Left renal cortex interstitium (tissue), 4 donors: Measurements from ENCODE around the gene KCNT2. TPM values are rescaled to one million over a fixed set of nuclear protein-coding genes. Genes with fewer than 3 reads are reported as not detected.

ENCODE experiments used
- DNase-seq, 4 donors: peaks; one replicate each; pipeline ENCODE4 v3.0.0-alpha.2; 2013; ENCODE audit warnings: low read depth in 4 of 4, low spot score in 2 of 4, missing footprints in 1 of 4
- polyA plus RNA-seq, 4 donors: library from polyadenylated mRNA; unstranded; fragments of 120-200 nt; gene quantifications; one replicate each; pipeline ENCODE4 v1.2.1, GENCODE V29; 2013; ENCODE audit not compliant: insufficient read length in 4 of 4

Gene KCNT2
- polyA plus RNA-seq, 4 donors: 9.4 to 13.2 (median 10.0) TPM

DNA sequence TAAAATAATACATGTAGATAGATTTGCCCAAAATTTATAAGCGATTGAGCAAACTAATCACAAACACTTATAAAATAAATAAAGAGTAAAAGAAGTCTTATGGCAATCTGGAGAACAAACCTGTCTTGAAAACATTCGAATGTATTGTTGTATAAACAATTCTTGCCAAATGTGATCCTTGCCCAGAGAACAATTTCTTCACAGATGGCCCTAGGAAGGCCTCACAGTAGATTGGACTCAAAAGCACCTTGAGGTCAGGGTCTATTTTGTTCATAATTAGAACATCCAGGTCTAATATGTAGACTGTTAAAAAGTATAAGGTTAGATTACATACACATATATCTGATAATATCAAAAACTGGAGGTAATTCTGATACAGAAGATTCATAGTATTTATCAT is 202.4 kb downstream of the KCNT2 start:
- no peak for DNase-seq

DNA sequence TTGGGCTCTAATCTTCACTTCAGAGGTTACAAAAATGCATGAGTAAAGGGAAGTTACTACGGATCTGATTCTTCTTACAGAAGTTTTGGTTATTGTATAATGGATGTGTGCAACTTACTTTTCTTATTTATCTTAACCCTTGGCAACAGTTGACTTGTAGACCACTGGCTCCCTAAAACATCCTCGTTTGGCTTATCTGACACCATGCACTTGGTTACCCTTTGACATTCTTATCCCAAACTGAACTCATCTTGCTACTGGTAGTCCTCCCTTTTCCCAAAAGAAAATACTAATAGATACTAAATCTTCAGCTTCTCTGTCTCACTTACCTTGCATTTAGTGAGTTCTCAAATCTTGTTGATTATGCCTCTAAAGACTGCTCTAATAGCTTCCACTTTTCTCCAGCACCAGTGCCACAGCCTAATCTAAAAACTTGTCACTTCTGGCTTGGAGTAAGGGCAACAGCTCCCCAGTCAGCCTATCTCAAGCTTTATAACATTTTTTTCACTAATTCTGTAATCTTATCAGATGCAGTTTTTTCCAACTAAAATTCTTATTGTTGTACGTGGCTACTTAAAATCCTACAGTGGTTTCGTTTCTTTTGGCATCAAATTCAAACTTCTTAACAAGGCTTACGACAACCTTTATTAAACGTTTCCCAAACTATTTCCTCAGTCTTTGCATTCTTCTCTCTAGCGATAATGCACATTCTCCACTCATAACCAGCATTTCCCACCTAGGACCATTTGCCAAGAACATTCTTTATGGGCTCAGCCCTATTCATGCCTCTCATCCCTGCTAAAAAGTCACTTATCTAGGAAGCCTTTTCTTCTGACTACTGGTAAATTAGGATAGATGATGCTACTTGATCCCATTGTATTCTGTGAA is 204.2 kb downstream of the KCNT2 start:
- no peak for DNase-seq

DNA sequence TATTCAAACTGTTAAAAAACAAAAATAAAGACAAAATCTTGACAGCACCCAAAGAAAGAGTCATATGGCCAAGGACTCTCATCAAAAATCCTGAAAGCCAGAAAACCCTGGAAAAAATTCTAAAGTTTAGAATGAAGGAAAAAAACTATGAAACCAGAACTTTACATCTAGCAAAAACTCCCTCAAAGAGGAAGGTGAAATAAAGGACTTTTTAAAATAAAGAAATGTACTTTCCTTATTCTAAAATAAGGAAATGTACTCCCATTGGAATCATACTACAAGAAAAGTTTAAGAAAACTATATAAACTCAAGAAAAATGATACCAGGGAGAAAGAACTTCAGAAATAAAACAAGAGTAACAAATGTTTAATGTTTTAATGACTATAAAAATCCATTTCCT is 206.3 kb downstream of the KCNT2 start:
- no peak for DNase-seq

DNA sequence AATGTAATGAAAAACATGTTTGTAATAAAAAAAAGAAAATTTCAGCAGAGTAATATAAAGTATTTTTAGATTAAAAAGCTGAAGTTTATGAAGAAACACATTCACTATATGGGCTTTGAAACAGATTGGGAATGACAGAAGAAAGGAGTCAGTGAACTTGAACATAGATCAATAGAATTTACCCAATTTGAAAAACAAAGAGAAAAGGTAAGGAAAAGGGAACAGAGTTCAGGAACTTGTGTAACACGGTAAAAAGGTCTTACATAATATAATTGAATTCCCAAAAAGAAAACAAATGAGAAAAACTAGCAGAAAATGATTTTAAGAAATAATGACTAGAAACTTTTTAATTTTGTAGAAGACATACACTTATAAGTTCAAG is 206.8 kb downstream of the KCNT2 start:
- no peak for DNase-seq

DNA sequence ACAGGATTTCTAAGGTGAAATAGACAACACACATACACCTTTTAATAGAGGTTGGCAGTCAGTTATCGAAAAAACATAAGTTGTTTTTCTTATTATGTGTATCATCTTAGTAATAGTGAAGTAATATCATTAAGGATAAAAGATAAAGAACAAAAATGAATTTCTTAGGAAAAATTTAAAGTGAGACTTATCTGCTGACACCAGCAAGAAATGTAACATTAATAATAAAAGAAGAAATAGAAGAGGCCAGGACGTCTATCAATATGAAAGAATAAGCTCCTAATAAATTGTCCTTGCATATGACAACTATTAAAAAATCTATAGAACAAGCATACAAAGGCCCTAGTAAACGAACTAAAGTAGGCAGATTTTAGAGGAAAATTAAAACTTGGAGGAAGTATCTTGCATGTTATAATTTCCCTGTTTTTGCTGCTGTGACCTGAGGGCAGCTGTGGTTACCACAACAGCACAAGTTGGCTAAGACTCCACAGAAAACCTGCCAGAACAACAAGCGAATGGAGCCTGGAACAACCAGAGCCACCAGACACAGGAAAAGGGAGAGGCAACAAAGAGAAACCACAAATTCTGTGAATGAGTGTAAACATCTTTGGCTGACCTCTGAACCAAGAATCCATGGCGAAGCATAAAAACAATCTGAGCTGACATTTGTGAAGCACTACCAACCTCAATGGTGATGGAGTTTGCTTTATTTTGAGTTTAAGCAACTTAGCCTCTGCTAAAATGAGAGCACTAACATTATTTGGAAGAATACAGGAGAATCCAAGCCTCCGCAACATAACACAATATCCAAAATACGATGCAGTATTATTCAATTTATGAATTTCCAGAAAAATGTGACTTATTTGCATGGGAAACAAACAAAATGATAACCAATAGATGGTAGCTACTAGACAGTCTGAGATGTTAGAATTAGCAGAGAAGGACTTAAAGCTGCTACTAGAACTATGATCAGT is 207.5 kb downstream of the KCNT2 start:
- no peak for DNase-seq

DNA sequence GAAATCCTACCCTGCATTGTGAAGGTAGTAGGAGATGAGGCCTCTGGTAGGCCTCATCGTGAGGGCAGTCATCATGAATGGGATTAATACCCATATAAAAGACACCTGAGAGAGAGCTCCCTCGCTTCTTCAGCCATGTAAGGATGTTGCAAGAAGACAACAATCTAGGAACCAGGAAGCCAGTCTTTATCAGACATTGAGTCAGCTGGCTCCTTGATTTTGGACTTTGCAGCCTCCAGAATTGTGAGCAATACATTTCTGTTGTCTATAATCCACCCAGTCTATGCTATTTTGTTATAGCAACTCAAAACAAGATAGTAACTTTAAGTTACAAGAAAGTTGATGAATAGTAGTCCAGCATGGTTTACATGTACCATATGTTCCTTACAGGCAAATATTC is 208.5 kb downstream of the KCNT2 start:
- DNase-seq: no peak

DNA sequence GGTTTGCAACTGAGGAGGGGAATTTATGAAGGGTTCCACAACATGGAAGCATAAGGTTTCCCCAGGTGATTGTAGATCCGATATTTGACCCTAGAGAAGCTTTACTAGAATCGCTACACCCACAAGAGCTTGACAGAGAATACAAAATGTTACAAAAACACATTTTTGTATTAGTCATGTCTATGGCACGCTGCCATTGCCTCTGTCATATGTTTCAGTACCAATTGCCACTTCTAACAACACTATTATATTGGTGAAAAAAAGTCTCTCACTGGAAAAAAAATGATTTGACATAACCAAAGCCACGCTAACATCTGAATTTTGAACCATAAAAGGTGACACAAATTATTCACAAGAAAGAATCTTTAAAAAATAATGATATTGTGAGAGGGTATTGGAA is 214.5 kb downstream of the KCNT2 start:
- DNase-seq: no peak

DNA sequence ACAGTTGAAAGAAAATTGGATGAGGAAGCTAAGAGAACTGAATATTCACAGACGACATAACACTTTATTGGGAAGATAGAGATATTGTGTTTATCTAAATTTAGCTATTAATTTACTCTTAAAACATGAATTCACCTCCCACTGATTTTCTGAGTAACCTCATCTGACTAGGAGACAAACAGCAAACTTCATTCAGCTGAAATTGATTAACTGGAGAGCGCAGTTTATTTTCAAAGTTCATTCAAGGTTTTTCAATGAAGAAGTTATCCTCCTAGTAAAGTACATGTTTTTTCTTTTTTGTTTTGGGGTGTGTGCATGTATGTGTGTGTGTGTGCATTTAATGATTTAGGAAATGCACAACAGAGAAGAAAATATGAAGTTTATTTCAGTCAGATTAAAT is 215.0 kb downstream of the KCNT2 start:
- DNase-seq: no peak

DNA sequence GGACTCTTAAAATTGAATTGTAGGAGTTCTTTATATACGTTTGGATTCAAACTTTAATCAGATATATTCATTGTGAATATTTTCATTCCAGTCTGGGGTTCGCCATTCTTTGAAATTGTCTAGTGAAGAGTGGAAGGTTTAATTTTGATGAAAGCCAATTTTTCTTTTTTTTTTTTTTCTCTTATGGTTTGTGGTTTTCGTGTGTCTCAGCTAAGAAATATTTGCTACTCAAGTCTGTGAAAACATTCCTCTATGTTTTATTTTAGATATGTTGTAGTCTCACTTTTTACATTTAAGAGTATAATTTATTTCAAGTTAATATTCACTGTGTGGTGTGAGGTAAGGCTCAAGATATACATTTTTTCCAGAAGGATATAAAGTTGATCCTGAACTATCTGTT is 220.5 kb downstream of the KCNT2 start:
- no peak for DNase-seq

DNA sequence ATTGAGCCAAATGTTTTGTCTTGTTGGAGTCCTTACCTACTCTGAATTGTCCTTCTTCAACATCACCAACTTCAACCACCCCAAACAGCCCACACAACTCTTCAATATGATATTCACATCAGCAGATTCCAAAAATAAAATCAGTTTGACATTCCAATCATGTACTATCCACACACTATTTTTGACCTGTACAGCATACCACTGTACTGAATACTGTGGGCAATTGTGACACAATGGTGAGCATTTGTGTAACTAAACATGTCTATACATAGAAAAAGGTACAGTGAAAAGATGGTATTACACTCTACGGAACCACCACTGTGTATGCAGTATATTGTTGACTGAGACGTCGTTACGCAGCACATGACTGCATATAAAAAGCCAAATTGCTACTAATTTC is 223.1 kb downstream of the KCNT2 start:
- DNase-seq: no peak

DNA sequence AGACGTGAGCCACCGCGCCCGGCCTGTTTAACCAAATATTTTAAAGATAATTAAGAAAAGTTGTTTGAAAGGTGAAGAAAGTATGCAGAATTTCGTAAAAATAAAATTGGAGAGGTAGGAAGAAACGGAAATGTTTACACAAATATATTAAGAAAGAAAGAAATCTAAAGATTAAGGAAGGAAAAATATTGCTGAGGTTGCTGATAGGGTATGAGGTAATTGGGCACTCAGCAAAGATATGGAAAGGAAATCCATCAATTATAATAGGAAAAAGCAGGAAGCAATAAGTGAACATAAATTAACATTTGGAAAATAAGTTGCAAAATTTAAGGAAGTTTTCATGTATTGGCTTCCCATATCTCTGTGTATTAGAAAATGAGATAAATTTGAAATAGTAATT is 225.9 kb downstream of the KCNT2 start:
- no peak for DNase-seq

DNA sequence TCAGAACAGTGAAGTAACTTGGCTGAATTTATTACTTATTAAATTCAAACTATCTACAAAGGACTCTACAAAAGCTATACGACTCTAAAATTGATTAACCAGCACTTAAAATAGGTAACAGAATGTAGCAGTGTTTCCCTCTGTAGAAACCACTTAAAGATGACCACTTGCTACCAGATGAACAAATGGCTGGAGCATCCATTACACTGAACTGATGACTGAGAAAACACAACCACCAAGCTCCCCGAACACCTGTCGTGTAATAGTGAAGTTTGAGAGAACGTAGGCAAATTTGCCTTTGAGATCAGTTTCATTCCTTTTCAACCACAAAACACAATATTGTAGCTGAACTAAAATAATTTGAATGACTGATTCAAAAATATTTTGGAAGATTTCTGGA is 226.7 kb downstream of the KCNT2 start:
- DNase-seq: no peak

DNA sequence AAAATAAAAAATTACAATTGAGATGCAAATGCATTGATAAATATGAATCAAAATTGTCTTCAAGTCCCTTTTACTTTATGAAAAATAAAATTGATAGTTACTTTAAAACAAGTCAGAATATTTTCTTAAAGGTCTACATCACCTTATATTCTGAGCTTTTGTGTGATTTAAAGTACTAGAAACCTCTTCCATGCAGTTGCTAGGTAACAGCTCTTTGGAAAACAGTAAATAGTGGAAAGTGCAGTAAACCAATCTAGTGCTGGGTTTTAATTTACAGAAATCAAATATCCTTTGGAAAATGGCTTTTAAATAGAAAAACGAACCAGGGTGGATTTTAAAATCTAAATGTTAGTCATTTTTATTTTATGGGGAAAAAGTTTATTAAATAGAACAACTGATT is 227.9 kb downstream of the KCNT2 start:
- DNase-seq: peak in 1 of 4 donors; percentile 29

DNA sequence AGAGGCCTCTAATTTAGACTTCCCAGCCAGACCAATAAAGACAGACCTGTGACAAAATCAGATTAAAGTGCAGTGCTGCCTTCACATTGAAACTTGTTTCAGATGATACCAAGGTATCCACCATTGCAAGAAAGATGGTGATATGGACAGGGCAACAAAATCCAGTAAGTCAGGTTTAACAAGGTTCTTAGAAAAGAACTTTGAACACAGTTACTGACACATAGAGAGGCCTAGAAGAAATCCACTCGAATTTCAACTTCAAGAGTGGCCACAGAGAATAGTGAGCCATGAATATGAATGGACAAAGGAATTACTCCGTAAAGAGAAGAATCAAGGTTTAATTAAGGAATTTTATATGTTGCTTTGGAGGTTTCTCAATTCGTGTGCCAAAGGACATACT is 230.4 kb downstream of the KCNT2 start:
- DNase-seq: no peak

DNA sequence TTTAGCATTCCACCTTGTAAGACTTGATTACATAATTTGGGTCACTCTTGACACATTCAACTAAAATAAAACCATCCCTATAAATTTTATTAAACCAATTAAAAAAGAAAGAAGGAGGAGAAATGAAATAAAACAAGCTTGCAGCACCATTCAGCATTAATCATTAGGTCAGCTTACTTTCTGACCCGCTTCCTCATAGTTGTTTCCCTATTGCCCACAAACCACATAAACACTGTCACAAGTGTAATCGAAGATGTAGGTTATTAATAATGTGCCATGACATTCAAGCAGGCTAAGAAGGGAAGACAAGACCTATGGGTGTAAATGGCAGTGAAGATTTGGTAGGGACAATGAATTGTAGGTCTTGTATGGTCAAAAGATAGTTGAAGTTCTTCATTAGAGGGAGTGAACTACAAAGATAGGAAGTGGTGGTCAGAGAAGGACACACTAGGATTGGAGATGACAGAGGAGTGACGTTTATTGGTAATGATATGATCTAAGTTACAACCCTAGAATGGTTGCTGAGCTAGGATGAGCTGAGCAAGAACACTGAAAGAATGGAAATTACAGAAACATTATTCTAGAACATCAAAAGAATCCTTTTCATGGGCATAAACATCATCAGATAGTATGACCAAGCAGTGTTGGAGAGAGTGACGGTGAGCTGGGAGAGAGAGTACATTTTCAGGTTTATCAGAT is 231.5 kb downstream of the KCNT2 start:
- DNase-seq: no peak

DNA sequence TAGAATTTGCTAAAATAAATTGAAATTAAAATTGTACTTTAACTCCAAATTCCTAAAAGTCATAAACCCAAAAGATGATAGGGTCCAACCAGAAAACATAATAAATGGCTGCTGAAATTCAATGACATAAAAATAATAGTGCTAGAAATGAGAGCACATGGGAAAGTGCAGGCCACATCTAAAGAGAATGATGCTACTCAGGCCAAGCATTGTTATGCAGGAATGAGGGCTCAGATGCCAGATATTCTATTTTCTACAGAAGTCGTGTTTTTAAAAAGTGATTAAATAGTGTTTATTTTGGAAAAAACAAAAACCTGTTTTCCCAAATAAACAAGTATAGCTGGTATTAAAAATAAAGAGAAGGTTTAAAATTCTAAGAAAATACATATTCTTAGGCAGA is 234.4 kb downstream of the KCNT2 start:
- DNase-seq: no peak

DNA sequence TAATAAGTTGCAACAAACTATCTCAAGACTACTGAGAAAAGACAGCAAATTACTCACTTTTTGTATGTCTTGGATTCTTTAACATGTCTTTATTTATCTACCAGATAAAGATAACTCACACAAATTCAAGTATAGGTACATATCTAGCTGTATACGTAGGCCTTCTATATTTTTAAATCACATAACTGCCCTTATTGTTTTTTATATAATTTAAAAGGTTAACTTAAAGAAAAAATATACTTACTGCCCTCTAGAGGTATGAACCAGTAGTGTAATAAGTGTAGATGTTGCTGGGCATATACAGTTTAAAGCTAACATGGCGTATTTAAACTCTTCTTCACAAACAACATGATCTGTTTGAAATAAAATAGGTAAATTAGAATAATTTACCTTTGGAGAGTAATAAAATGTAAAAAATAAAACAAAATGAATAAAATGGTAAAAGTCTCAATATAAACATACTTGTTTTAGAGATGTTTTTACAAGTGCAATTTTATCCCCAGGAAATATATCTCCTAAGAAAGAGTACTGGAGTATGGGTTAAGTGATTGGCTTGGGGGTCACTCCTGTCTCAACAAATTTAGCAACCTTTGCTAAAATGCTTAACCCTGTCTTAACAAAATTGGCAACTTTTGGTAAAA is 235.2 kb downstream of the KCNT2 start:
- no peak for DNase-seq

DNA sequence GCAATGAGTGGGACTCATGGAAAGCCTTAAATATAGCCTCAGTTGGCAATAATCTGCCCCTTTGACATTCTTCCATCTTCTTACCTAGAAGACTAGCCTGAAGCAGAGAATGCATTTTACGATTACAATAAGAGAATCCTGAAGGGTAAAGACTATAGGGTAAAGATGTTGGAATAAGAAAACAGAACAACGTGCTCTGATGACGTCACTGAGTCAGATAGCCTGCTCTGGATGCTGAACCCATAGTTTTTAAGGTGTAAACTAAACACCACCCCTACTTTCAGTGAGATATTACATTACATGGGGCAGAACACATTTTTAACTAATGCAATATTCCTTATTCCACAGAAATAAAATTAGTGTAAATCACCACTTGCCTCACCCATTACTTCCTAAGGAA is 240.4 kb downstream of the KCNT2 start:
- no peak for DNase-seq

DNA sequence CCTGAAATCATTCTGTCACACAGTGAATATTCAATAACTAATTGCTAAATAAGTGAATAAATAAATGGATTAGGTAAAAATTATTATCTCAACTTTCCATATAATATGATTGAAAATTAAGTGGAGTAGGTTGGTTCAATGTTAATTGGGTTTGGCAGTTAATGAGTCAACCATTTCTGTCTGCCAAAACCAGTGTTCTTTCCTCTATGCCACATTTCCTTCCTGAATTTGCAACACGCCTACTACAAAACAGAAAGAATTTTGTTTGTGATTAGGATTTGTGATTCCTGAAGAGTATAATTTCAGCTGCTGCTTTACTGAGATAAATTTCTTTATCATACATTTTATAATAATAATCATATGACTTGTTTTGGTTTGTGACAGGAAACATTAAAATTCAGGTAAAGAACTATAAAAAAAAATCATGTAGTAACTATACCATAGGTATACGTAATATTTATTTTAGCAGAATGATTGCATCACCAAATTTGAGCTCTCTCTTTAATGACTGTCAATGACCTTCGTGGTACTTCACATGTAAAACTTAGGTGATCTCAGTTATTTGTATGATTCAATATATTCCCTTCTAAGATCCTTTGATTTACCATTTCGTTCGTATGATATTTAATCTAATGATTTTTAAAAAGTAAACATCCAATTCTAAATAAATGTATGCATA is 241.3 kb downstream of the KCNT2 start:
- no peak for DNase-seq

DNA sequence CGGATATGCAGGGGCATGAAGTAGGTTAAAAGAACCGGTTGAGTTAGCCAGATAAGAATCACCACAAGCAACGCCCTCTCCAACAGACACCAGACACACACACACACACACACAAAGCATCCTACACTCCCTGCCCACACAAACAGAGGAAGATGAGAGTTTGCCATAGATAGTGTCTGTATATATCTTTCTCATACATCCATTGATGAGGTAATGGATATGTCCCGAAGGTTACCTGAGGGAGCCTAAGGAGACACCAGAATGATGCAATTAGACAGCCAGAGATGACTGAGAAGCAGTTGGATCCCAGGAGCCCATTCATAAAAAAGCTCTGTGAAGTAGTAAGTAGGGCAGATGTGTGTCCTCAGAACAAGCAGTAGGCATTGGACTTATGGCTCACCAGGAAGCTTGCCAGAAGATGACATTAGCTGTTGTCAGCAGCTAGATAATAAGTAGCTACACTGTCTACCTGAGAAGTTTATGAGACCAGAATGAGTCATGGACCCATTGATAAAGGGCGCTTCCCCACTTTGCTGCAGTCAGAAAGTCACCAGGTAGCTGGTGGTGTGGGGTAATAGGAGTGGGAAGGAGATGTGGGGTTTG is 247.0 kb downstream of the KCNT2 start:
- DNase-seq: no peak
